ACC112 (cell line): ENCODE measurements around the gene GUCY1A2.

Source experiments
- H2AFZ ChIP-seq: fragments of 200-600 bp; sonication (generic); one replicate; pipeline ENCODE4 v1.6.0; 2017; ENCODE audit warnings: antibody characterized with exemption, low read length; ENCODE audit not compliant: unreplicated experiment
- H3K27ac ChIP-seq: fragments of 200-600 bp; sonication (generic); 2 replicates; pipeline ENCODE4 v1.5.1; 2014; ENCODE audit warnings: low read depth, mild to moderate bottlenecking, antibody characterized with exemption, low read length, moderate library complexity
- H3K27me3 ChIP-seq: fragments of 200-600 bp; sonication (generic); 2 replicates; pipeline ENCODE4 v1.6.1; 2014; ENCODE audit warnings: mild to moderate bottlenecking, antibody characterized with exemption, low read length, moderate library complexity, mixed read lengths; ENCODE audit not compliant: insufficient read depth
- H3K36me3 ChIP-seq: fragments of 200-600 bp; sonication (generic); 2 replicates; pipeline ENCODE4 v1.6.1; 2016; ENCODE audit warnings: mild to moderate bottlenecking, antibody characterized with exemption, low read length, moderate library complexity, mixed read lengths; ENCODE audit not compliant: insufficient read depth
- H3K4me1 ChIP-seq: fragments of 200-600 bp; sonication (generic); one replicate; pipeline ENCODE4 v1.6.1; 2016; ENCODE audit warnings: low read length, mixed read lengths; ENCODE audit not compliant: insufficient read depth, unreplicated experiment, control insufficient read depth
- H3K4me3 ChIP-seq: fragments of 200-600 bp; sonication (generic); 2 replicates; pipeline ENCODE4 v1.5.1; 2014; ENCODE audit warnings: mild to moderate bottlenecking, low read depth, low read length
- H3K79me2 ChIP-seq: fragments of 200-600 bp; sonication (generic); one replicate; pipeline ENCODE4 v1.6.0; 2016; ENCODE audit warnings: low read length; ENCODE audit not compliant: control insufficient read depth, unreplicated experiment, insufficient read depth

Gene GUCY1A2

DNA sequence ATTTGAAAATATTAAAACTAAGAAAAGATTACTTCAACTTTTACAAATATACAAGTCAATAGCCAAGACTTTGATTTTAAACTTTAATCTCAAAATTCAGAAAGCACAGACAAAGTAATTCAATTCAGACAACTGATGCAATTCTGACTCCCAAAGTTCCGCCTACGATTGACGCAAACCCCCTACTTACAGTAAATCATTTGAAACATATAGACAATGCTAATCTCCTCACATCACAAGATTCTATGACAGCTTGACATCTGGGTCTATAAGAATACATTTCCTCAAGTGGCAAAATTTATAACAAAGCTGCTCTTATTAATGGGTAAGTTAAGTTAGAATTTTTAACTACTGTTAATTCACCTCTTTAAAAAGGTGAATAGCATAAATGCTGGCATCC lies 75.2 kb downstream of the GUCY1A2 start:
- H2AFZ ChIP-seq, result no peak overlapping the region
- H3K79me2 ChIP-seq, result no peaks in the 10 kb centered on the region
- H3K4me1 ChIP-seq, result no peaks in the 10 kb centered on the region
- no peaks in the 10 kb centered on the region for H3K36me3 ChIP-seq
- H3K4me3 ChIP-seq, result no peak overlapping the region
- H3K27ac ChIP-seq, result no peak overlapping the region
- H3K27me3 ChIP-seq, result peaks cover 2% of the 10 kb centered on the region; the same call in 1 of the 2 replicates

GRCh38 chr11:106939157-106939556 lies 79.1 kb downstream of the GUCY1A2 start:
- no peaks in the 10 kb centered on the region for H3K4me1 ChIP-seq
- H3K27ac ChIP-seq, result no peak overlapping the region
- no peak overlapping the region for H2AFZ ChIP-seq
- H3K36me3 ChIP-seq, result no peaks in the 10 kb centered on the region
- H3K79me2 ChIP-seq, result no peaks in the 10 kb centered on the region
- peaks cover 2% of the 10 kb centered on the region; the same call in 1 of the 2 replicates for H3K27me3 ChIP-seq
- no peak overlapping the region for H3K4me3 ChIP-seq

GRCh38 chr11:106937111-106937510 lies 81.2 kb downstream of the GUCY1A2 start:
- no peak overlapping the region for H3K27ac ChIP-seq
- no peaks in the 10 kb centered on the region for H3K79me2 ChIP-seq
- H3K4me3 ChIP-seq, result no peak overlapping the region
- no peak overlapping the region for H2AFZ ChIP-seq
- peaks cover 2% of the 10 kb centered on the region; the same call in 1 of the 2 replicates for H3K27me3 ChIP-seq
- no peaks in the 10 kb centered on the region for H3K36me3 ChIP-seq
- no peaks in the 10 kb centered on the region for H3K4me1 ChIP-seq

DNA sequence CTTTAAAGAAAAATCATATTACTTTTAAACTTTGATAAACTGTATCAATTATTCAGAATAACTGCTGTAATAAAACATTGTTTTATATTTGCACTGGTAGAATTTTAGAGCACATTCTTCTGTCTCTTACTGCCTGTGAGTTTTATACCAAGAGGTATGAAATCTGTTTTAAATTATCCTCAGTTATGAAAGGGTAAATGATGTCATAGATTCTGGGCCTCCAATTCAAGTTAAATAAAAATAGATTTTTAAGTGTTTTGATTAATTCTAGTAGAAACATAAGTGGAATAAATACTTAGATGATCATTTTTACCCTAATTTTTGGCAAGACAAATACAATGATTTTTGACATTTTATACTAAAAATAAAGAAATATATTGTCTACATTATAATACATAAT lies 93.0 kb downstream of the GUCY1A2 start:
- no peak overlapping the region for H3K4me3 ChIP-seq
- H3K27ac ChIP-seq, result no peak overlapping the region
- H3K36me3 ChIP-seq, result no peaks in the 10 kb centered on the region
- H3K79me2 ChIP-seq, result no peaks in the 10 kb centered on the region
- H3K4me1 ChIP-seq, result peaks cover 8% of the 10 kb centered on the region
- H2AFZ ChIP-seq, result no peak overlapping the region
- no peaks in the 10 kb centered on the region for H3K27me3 ChIP-seq

- no peaks in the 10 kb centered on the region for H3K79me2 ChIP-seq
- H3K4me1 ChIP-seq, result peaks cover 5% of the 10 kb centered on the region
- no peak overlapping the region for H3K4me3 ChIP-seq
- H3K27me3 ChIP-seq, result no peaks in the 10 kb centered on the region
- H3K36me3 ChIP-seq, result no peaks in the 10 kb centered on the region
- no peak overlapping the region for H2AFZ ChIP-seq
- no peak overlapping the region for H3K27ac ChIP-seq
These were observed 97.3 kb downstream of the GUCY1A2 start for GRCh38 chr11:106920899-106921509.

- H3K27me3 ChIP-seq, result no peaks in the 10 kb centered on the region
- H3K4me3 ChIP-seq, result no peak overlapping the region
- H2AFZ ChIP-seq, result no peak overlapping the region
- no peaks in the 10 kb centered on the region for H3K4me1 ChIP-seq
- H3K79me2 ChIP-seq, result no peaks in the 10 kb centered on the region
- H3K27ac ChIP-seq, result no peak overlapping the region
- no peaks in the 10 kb centered on the region for H3K36me3 ChIP-seq
These were observed 100.3 kb downstream of the GUCY1A2 start for GRCh38 chr11:106917973-106918372.

- H2AFZ ChIP-seq, result no peak overlapping the region
- H3K27ac ChIP-seq, result no peak overlapping the region
- no peak overlapping the region for H3K4me3 ChIP-seq
These were observed 103.9 kb downstream of the GUCY1A2 start for GRCh38 chr11:106914409-106914808.

GRCh38 chr11:106913141-106913540 lies 105.1 kb downstream of the GUCY1A2 start:
- Histone ChIP-seq H3K79me2 (no peaks in the 10 kb centered on the region), H3K4me1 (no peaks in the 10 kb centered on the region), H3K4me3 (no peak overlapping the region), H3K27ac (no peak overlapping the region), H3K27me3 (no peaks in the 10 kb centered on the region), H2AFZ (no peak overlapping the region), H3K36me3 (no peaks in the 10 kb centered on the region)

More at GRCh38 chr11:106914409-106914808, 103.9 kb downstream of the GUCY1A2 start:
- H3K36me3 ChIP-seq, result no peaks in the 10 kb centered on the region
- no peaks in the 10 kb centered on the region for H3K4me1 ChIP-seq
- no peaks in the 10 kb centered on the region for H3K27me3 ChIP-seq
- H3K79me2 ChIP-seq, result no peaks in the 10 kb centered on the region

- Histone ChIP-seq H3K4me3 (no peak overlapping the region), H3K36me3 (no peaks in the 10 kb centered on the region), H2AFZ (no peak overlapping the region), H3K27ac (no peak overlapping the region), H3K27me3 (no peaks in the 10 kb centered on the region), H3K4me1 (no peaks in the 10 kb centered on the region), H3K79me2 (no peaks in the 10 kb centered on the region)
These were observed 113.5 kb downstream of the GUCY1A2 start for GRCh38 chr11:106904826-106905225.

GRCh38 chr11:106889718-106890117 lies 128.6 kb downstream of the GUCY1A2 start:
- Histone ChIP-seq H3K27ac (no peak overlapping the region), H3K4me3 (no peak overlapping the region), H3K4me1 (no peaks in the 10 kb centered on the region), H2AFZ (no peak overlapping the region), H3K27me3 (no peaks in the 10 kb centered on the region), H3K79me2 (no peaks in the 10 kb centered on the region), H3K36me3 (no peaks in the 10 kb centered on the region)

- Histone ChIP-seq H3K4me1 (no peaks in the 10 kb centered on the region), H3K27me3 (no peaks in the 10 kb centered on the region)
These were observed 129.9 kb downstream of the GUCY1A2 start for GRCh38 chr11:106888386-106888785.

More at GRCh38 chr11:106888386-106888785, 129.9 kb downstream of the GUCY1A2 start:
- H3K4me3 ChIP-seq, result no peak overlapping the region
- H3K79me2 ChIP-seq, result no peaks in the 10 kb centered on the region
- no peak overlapping the region for H3K27ac ChIP-seq
- no peak overlapping the region for H2AFZ ChIP-seq
- no peaks in the 10 kb centered on the region for H3K36me3 ChIP-seq
